Left cardiac atrium (tissue), 4 donors: ENCODE results near the gene PROB1. TPM values are rescaled to one million over a fixed set of nuclear protein-coding genes. Genes with fewer than 3 reads are reported as not detected.
A peak's percentile ranks its signal among the peaks of the same experiment; 100 is the strongest.
"Not testable (repeated sequence)": the region's sequence is repeated elsewhere in the genome, so short reads cannot be mapped to it uniquely, and the experiment has no call there.

Source experiments
- ATAC-seq, 2 donors: fragments of 200-7000 bp; cut with Tn5 transposase; one replicate each; pipeline ENCODE4 v1.9.1; 2020; ENCODE audit warnings: mild to moderate bottlenecking in 2 of 2, moderate library complexity in 2 of 2
- DNase-seq: peaks from one replicate; pipeline ENCODE4 v3.0.0-alpha.2; 2020
- intact Hi-C, 2 donors: fragments of 100-400 bp; cut with DNase I; formaldehyde crosslinking; loops; one replicate each; pipeline versions ENCODE4 v1.14.1 to v1.15.1; 2022 to 2023
- total RNA-seq, 2 donors: library from RNA; stranded (reverse); fragmentation: NEBNext Ultra II Directional; extraction: Animal tissue kit (Norgen Biotek cat#: 25700); gene quantifications; one replicate each; pipeline ENCODE4 v1.2.1, GENCODE V29; 2021
- donor health status: DM: no; HTN: yes; CAD: no.
- donor health status: DM: no; HTN: yes; CAD: no; lungs with severe emphysema.
- donor health status: DM: yes; HTN: yes; CAD: no.
- donor health status: Dilated cardiomyopathy.

The PROB1 gene
- total RNA-seq, 2 donors from 2014 or later: 21.7 to 27.9 TPM

- intact Hi-C loops: no loop called here
- ATAC-seq (peak in 1 of 2 donors; percentile 48), DNase-seq (no peak)
These were observed 1.1 kb upstream of the PROB1 start for GRCh38 chr5:139395844-139396640.

DNA sequence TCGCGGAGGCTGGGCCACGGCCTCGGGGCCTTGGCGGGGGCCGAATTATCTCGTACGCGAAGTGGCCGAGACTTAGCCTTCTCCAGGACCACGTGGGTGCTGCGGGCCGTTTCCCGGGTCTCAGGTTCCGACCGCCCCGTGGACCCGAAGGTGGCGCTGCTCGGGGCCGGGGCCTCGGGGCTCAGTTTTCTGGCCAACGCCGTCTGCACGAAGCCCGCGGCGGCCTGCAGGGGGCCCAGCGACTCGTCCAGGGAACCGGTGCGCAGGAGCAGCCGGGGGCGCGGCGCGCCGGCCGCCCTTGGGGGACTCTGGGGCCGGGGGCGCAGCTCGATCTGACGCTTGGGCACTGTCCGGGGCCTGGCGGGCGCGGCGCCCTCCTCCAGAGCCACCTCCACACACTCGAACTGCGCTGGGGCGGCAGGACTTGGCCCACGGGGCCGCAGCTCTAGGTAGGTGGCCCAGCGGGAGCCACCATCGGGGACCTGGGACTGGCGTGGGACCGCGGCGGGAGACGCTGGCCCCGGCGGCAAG, 716 bp downstream of the PROB1 start:
- DNase-seq (peak; percentile 77), ATAC-seq (peak; percentile 25 to 38)
- intact Hi-C loops: no loop called here

DNA sequence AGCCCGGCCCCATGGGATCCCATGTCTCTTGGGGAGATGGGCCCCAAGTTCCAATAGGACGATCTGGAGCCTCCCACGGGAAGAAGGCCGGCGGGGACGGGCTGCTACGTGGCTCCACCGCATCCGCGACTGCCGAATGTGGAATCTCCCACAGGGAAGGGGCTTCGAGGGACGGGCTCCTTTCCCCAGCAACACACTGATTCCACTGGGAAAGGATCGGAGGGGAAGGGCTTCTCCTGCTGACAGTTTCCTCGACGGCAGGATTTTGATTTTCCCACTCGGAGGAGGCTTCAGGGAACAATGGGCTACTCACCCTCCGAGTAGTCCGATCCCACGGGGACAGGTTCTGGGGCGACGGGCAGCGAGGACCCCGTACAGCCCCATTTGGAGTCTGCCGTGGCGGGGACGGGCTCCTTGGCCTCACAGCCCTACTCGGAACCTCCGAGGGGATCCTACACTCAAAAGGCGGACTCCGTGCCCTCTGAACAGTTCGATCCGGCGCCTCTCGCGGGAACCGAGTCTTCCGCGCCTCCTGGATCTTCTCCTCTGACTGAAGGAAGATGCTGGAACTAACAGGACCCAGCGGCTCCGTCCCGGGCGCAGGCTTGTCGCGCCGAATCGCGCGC, 1.3 kb downstream of the PROB1 start:
- ATAC-seq: no peak
- intact Hi-C loops: no loop called here
- no peak for DNase-seq

DNA sequence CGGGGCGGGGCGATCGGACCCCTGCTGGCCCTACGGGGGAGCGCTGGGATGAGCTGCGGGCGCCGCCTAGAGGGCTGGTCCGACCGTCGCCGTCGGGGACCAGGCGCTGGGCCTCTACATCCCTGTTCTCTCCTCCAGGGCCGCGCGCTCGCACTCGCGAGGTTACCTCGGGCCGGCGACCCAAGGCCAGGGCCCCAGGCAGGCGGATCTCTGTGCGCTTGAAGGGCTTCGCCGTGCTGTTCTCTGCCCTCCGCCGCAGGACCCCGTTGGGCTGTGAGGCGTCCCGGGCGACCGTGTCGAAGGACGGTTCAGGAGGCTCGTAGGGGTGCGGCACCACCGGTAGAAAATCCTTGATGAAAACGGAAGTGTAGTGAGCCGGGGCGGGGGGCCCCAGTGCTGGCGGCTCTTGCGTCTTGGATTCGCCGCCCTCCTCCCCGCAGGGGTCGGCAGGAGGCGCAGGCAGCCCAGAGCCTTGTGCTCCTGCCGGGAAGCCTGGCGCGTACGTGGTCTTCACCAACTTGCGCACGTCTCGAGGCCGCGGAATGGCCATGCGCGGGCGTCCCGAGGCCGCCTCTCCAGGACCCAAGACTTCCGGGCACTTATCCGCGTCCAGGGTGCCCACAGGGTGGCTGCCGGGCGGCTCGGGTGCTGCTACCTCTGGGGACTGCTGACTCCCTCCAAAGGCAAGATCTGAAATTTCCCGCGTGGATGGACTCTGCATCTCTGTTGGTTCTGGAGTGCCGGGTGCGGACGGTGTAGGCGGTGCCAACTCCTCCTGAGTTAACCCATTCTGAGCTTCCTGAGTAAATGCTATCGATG, 2.0 kb downstream of the PROB1 start:
- DNase-seq: peak; percentile 67
- intact Hi-C loops: no loop called here
- ATAC-seq: peak; percentile 21 to 28

DNA sequence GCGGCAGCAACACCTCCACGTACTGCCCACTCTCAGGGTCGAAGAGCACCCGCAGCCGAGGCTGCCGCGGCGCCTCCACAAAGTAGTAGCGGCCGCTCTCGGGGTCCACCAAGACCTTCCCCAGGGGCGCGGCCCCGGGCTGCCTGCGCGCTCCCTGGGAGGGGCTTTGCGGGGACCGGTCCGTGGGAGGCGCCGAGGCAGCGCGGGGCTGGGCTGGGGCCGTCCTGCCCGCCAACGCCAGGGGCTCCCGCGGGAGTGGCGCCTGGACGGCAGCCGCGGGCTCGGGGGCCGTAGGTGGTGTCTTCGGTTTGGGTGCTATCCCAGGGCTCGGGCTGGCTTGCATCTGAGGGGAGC, 2.6 kb downstream of the PROB1 start:
- DNase-seq: no peak
- intact Hi-C loops: no loop called here
- ATAC-seq: peak in 1 of 2 donors; percentile 0

- DNase-seq: no peak
- ATAC-seq: no peak
- intact Hi-C loops: no loop called here
These were observed 3.2 kb downstream of the PROB1 start for GRCh38 chr5:139391570-139392323.

GRCh38 chr5:139390639-139391569, 4.0 kb downstream of the PROB1 start:
- intact Hi-C loops: no loop called here
- ATAC-seq (no peak), DNase-seq (no peak)

- ATAC-seq (no peak), DNase-seq (no peak)
- intact Hi-C loops: no loop called here
These were observed 4.9 kb downstream of the PROB1 start, which contains the start of gene MZB1 for GRCh38 chr5:139389701-139390638. Gene MZB1 (minus strand): TSS chr5:139389913. CDS start chr5:139389856, 57 bp downstream.

- intact Hi-C loops: no loop called here
- DNase-seq (peak; percentile 62), ATAC-seq (peak; percentile 35 to 38)
These were observed 6.6 kb downstream of the PROB1 start for GRCh38 chr5:139388198-139388821.

GRCh38 chr5:139387611-139388197, 7.2 kb downstream of the PROB1 start:
- no peak for DNase-seq
- no peak for ATAC-seq
- intact Hi-C loops: no loop called here

DNA sequence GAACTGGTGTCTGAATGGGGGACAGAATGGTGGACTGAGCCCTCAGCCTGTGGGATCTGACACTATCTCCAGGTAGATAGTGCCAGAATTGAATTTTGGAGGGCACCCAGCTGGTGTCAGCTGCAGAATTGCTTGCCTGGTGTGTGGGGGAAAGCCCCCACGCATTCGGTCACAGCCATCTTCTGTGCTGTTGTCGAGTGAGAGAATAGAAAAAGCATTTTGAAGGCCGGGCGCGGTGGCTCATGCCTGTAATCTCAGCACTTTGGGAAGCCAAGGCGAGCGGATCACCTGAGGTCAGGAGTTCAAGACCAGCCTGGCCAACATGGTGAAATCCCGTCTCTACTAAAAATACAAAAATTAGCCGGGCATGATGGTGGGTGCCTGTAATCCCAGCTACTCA, 7.9 kb downstream of the PROB1 start:
- DNase-seq, intact Hi-C loops, ATAC-seq: not testable (repeated sequence)

DNA sequence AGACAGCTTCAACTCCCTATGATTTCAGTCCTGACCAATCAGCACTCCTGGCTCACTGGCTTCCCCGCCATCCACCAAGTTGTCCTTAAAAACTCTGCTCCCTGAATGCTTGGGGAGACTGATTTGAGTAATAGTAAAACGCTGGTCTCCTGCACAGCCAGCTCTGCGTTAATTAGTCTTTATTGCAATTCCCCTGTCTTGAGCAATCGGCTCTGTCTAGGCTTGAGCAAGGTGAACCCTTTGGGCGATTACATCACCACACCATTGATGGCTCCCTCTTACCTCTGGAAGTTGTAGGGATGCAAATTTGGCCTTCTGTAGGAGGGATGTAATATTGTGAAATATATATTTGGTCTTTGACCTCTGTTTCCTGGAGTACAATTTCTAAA, 8.9 kb downstream of the PROB1 start:
- ATAC-seq: no peak
- intact Hi-C loops: no loop called here
- DNase-seq: no peak

DNA sequence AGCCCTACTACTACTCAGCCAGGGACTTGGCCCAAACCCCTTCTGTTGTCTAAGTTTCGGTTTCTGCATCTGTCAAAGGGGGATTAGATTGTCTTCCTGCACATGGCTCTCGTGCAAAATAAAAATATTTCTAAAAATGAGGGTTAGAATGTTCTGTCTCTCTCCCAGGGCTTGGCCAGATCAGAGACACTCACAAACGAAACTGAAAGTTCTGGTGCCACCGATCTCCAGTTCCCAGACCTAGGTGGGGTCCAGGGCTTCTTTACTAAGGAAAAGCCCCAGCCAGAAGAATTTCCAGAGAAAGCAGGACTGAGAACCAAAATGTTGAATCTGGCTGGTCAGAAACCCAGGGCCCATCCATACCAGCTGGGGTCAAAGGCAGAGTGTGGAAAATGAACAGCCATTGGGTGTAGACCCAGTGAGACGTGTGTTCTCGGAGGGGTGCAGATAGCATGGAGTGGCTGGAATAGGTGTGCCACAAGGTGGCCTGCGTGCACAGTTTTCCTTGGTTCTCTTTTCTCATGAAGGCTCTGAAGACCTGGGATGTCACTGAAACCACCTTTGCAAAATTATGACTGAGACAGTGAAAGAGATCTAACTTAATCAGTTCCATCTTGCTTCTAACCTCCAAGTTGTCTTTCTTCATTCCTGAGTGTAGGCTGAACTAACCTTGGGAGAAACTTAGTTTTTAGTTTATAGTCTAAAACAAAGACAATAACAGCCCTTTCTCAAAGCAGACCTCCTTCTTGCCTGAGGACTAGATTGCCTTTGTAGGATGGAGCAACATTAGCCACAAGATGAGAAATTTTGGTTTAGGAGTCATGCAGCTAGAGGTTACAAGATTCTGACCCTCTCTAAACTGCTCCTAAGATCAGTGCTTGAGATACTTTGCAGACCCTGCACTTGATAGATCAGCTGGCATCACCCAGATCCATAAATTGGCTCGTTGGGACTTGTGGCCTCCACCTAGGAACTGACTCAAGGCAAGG, 9.5 kb downstream of the PROB1 start:
- intact Hi-C loops: no loop called here
- DNase-seq (no peak), ATAC-seq (no peak)

GRCh38 chr5:139384591-139385051, 10.3 kb downstream of the PROB1 start:
- DNase-seq (no peak), ATAC-seq (no peak)
- intact Hi-C loops: no loop called here
